Limb (tissue), 2 donors: ENCODE measurements around the gene PSMD2.
A peak's percentile ranks its signal among the peaks of the same experiment; 100 is the strongest.

Source experiments
- DNase-seq, 2 donors: peaks; one replicate each; pipeline ENCODE4 v3.0.0-alpha.2; 2016; ENCODE audit errors: extremely low spot score in 2 of 2

Gene PSMD2

GRCh38 chr3:184315871-184316661 lies 17.0 kb downstream of the PSMD2 start:
- peak in 1 of 2 donors; percentile 41 for DNase-seq

GRCh38 chr3:184316792-184317191 lies 17.8 kb downstream of the PSMD2 start:
- no peak for DNase-seq

GRCh38 chr3:184317201-184317600 lies 18.2 kb downstream of the PSMD2 start:
- DNase-seq = no peak

- peak; percentile 39 to 61 for DNase-seq
These were observed 21.0 kb downstream of the PSMD2 start for GRCh38 chr3:184320104-184320445.

GRCh38 chr3:184321666-184322065 lies 22.6 kb downstream of the PSMD2 start:
- no peak for DNase-seq

GRCh38 chr3:184322731-184323487 lies 23.9 kb downstream of the PSMD2 start:
- DNase-seq = no peak

GRCh38 chr3:184323696-184324095 lies 24.7 kb downstream of the PSMD2 start:
- DNase-seq = no peak

GRCh38 chr3:184325269-184325668 lies 26.2 kb downstream of the PSMD2 start:
- DNase-seq = no peak

- DNase-seq = no peak
These were observed 26.8 kb downstream of the PSMD2 start for GRCh38 chr3:184325715-184326369.

- DNase-seq = no peak
These were observed 28.1 kb downstream of the PSMD2 start for GRCh38 chr3:184327171-184327570.

- DNase-seq = no peak
These were observed 29.5 kb downstream of the PSMD2 start for GRCh38 chr3:184328516-184328915.

- DNase-seq = no peak
These were observed 33.5 kb downstream of the PSMD2 start for GRCh38 chr3:184332370-184333090.

GRCh38 chr3:184333190-184333589 lies 34.1 kb downstream of the PSMD2 start:
- no peak for DNase-seq

GRCh38 chr3:184333700-184334099 lies 34.7 kb downstream of the PSMD2 start:
- no peak for DNase-seq

GRCh38 chr3:184334470-184335158 lies 35.6 kb downstream of the PSMD2 start:
- no peak for DNase-seq

GRCh38 chr3:184335291-184335660 lies 36.2 kb downstream of the PSMD2 start:
- no peak for DNase-seq

- peak; percentile 87 to 96 for DNase-seq
These were observed 36.9 kb downstream of the PSMD2 start for GRCh38 chr3:184335661-184336546.

GRCh38 chr3:184336547-184337398 lies 37.7 kb downstream of the PSMD2 start:
- DNase-seq = peak; percentile 61 to 69

- peak; percentile 46 to 72 for DNase-seq
These were observed 38.3 kb downstream of the PSMD2 start, which contains the start of gene FAM131A for GRCh38 chr3:184337399-184337714. FAM131A (plus strand) TSS chr3:184337600; CDS start chr3:184337631, 31 bp downstream.
